DND-41 (cell line): ENCODE data around the gene RAB35.

Experiments used
- EZH2 ChIP-seq: IDR thresholded peaks from 3 replicates; pipeline ENCODE4 v1.6.1; 2012; ENCODE audit warnings: borderline replicate concordance, low read depth, mild to moderate bottlenecking, moderate library complexity, low read length, inconsistent platforms; ENCODE audit not compliant: severe bottlenecking
- TF ChIP-seq, protein P1 (sequence below): IDR thresholded peaks from 2 replicates; pipeline ENCODE4 v1.5.1; 2012; ENCODE audit warnings: borderline replicate concordance, low read length, moderate library complexity, mild to moderate bottlenecking; ENCODE audit not compliant: poor library complexity, severe bottlenecking; ENCODE audit errors: extremely low read depth

DNA sequence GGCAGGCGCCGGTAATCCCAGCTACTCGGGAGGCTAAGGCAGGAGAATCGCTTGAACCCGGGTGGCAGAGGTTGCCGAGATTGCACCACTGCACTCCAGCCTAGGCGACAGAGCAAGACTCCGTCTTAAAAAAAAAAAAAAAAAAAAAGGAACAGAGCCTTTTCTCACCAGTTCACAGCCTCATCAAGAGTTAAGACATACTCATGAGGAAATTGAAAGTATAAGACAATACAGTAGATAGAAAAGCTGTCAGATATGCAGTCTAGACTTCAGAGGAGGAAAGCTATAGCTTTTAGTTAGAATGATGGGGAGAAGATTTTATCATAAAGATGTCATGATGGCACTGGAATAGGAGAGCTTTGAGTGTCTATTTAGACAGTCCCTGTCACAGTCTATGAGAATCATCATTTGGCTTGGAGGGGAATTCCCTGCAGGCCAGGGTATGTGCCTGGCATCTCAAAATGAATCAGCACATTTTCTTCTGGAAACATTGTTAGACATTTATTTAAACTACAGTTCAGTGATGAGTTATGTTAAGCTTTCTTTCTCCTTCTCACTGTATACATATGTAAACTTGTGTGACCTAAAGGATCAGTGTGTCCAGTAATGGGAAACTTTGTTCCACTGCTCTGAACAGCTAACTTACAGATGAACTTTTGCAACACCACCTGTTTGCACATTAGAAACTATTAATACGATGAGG lies 2.9 kb upstream of the RAB35 start:
- TF ChIP-seq, protein P1, sequence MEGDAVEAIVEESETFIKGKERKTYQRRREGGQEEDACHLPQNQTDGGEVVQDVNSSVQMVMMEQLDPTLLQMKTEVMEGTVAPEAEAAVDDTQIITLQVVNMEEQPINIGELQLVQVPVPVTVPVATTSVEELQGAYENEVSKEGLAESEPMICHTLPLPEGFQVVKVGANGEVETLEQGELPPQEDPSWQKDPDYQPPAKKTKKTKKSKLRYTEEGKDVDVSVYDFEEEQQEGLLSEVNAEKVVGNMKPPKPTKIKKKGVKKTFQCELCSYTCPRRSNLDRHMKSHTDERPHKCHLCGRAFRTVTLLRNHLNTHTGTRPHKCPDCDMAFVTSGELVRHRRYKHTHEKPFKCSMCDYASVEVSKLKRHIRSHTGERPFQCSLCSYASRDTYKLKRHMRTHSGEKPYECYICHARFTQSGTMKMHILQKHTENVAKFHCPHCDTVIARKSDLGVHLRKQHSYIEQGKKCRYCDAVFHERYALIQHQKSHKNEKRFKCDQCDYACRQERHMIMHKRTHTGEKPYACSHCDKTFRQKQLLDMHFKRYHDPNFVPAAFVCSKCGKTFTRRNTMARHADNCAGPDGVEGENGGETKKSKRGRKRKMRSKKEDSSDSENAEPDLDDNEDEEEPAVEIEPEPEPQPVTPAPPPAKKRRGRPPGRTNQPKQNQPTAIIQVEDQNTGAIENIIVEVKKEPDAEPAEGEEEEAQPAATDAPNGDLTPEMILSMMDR = no peak
- no peak for TF ChIP-seq EZH2
